HEK293 (cell line): ENCODE measurements around the gene CARD14.
A peak's percentile ranks its signal among the peaks of the same experiment; 100 is the strongest.

ENCODE experiments used
- BCL11A ChIP-seq: fragments of 450-650 bp; formaldehyde crosslinking; IDR thresholded peaks from 2 replicates; pipeline ENCODE4 v1.5.1; 2016; ENCODE audit warnings: low read depth, missing biosample characterization, missing genetic modification characterization
- GLIS2 ChIP-seq: fragments of 450-650 bp; formaldehyde crosslinking; IDR thresholded peaks from 2 replicates; pipeline ENCODE4 v1.5.1; 2016; ENCODE audit warnings: missing biosample characterization, missing genetic modification characterization
- YY2 ChIP-seq: fragments of 450-650 bp; formaldehyde crosslinking; IDR thresholded peaks from 2 replicates; pipeline ENCODE4 v1.5.1; 2016; ENCODE audit warnings: missing biosample characterization, missing genetic modification characterization
- ZBTB7A ChIP-seq: fragments of 450-650 bp; formaldehyde crosslinking; IDR thresholded peaks from 2 replicates; pipeline ENCODE4 v1.5.1; 2016; ENCODE audit warnings: low read depth, missing biosample characterization, missing genetic modification characterization
- ZFHX2 ChIP-seq: fragments of 450-650 bp; formaldehyde crosslinking; conservative IDR thresholded peaks from 2 replicates; pipeline ENCODE4 v1.5.1; 2016; ENCODE audit warnings: missing biosample characterization, missing genetic modification characterization
- ZNF121 ChIP-seq: fragments of 450-650 bp; formaldehyde crosslinking; IDR thresholded peaks from 2 replicates; pipeline ENCODE4 v1.5.1; 2016; ENCODE audit warnings: missing biosample characterization, missing genetic modification characterization
- ZNF146 ChIP-seq: fragments of 450-650 bp; formaldehyde crosslinking; IDR thresholded peaks from 2 replicates; pipeline ENCODE4 v1.5.1; 2016; ENCODE audit warnings: missing biosample characterization, missing genetic modification characterization
- ZNF16 ChIP-seq: fragments of 450-650 bp; formaldehyde crosslinking; IDR thresholded peaks from 2 replicates; pipeline ENCODE4 v1.5.1; 2016; ENCODE audit warnings: low read depth, missing biosample characterization, missing genetic modification characterization
- ZNF335 ChIP-seq: fragments of 450-650 bp; formaldehyde crosslinking; conservative IDR thresholded peaks from 2 replicates; pipeline ENCODE4 v1.5.1; 2016; ENCODE audit warnings: missing biosample characterization, missing genetic modification characterization
- ZNF341 ChIP-seq: fragments of 450-650 bp; formaldehyde crosslinking; IDR thresholded peaks from 2 replicates; pipeline ENCODE4; 2016; ENCODE audit warnings: low read depth, missing biosample characterization, missing genetic modification characterization
- ZNF391 ChIP-seq: fragments of 450-650 bp; formaldehyde crosslinking; IDR thresholded peaks from 2 replicates; pipeline ENCODE4 v1.5.1; 2016; ENCODE audit warnings: low read depth, missing biosample characterization, missing genetic modification characterization, borderline replicate concordance
- ZNF529 ChIP-seq: fragments of 450-650 bp; formaldehyde crosslinking; IDR thresholded peaks from 2 replicates; pipeline ENCODE4 v1.5.1; 2017; ENCODE audit warnings: missing genetic modification characterization, missing biosample characterization; ENCODE audit not compliant: insufficient replicate concordance
- ZNF660 ChIP-seq: fragments of 450-650 bp; IDR thresholded peaks from 2 replicates; pipeline ENCODE4 v1.5.1; 2018; ENCODE audit warnings: missing biosample characterization, mild to moderate bottlenecking, missing genetic modification characterization
- TF ChIP-seq, protein P1 (sequence below): fragments of 450-650 bp; formaldehyde crosslinking; IDR thresholded peaks from 2 replicates; pipeline ENCODE4 v1.5.1; 2016; ENCODE audit warnings: missing biosample characterization, missing genetic modification characterization
- TF ChIP-seq, protein P2 (sequence below): fragments of 450-650 bp; formaldehyde crosslinking; conservative IDR thresholded peaks from 2 replicates; pipeline ENCODE4 v1.5.1; 2016; ENCODE audit warnings: low read depth, missing biosample characterization, missing genetic modification characterization
- TF ChIP-seq, protein P3 (sequence below): fragments of 450-650 bp; formaldehyde crosslinking; IDR thresholded peaks from 2 replicates; pipeline ENCODE4 v1.5.1; 2016; ENCODE audit warnings: missing biosample characterization, missing genetic modification characterization
- TF ChIP-seq, protein P4 (sequence below): fragments of 450-650 bp; formaldehyde crosslinking; IDR thresholded peaks from 2 replicates; pipeline ENCODE4 v1.5.1; 2016; ENCODE audit warnings: missing biosample characterization, missing genetic modification characterization

Gene CARD14

GRCh38 chr17:80146121-80147034 is 23.5 kb upstream of the CARD14 start (continued):
- TF ChIP-seq, protein P1, sequence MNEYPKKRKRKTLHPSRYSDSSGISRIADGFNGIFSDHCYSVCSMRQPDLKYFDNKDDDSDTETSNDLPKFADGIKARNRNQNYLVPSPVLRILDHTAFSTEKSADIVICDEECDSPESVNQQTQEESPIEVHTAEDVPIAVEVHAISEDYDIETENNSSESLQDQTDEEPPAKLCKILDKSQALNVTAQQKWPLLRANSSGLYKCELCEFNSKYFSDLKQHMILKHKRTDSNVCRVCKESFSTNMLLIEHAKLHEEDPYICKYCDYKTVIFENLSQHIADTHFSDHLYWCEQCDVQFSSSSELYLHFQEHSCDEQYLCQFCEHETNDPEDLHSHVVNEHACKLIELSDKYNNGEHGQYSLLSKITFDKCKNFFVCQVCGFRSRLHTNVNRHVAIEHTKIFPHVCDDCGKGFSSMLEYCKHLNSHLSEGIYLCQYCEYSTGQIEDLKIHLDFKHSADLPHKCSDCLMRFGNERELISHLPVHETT (tag by site-specific recombination), result no peak
- TF ChIP-seq GLIS2 (peak; percentile 69), BCL11A (no peak), ZNF146 (tag by site-specific recombination) (no peak), ZNF341 (peak; percentile 89), ZNF335 (tag by site-specific recombination) (peak; percentile 46; the same call in 1 of the 2 replicates), ZBTB7A (tag by site-specific recombination) (peak; percentile 26; the same call in 1 of the 2 replicates), ZNF16 (tag by site-specific recombination) (no peak), YY2 (tag by site-specific recombination) (peak; percentile 70; the same call in 1 of the 2 replicates), ZFHX2 (tag by site-specific recombination) (peak; percentile 78), ZNF529 (tag by site-specific recombination) (no peak), ZNF121 (tag by site-specific recombination) (no peak), ZNF660 (tag by site-specific recombination) (no peak), ZNF391 (tag by site-specific recombination) (0 out of 2 replicates have a peak, but pooled peaks have one; percentile 16)
- TF ChIP-seq, protein P2, sequence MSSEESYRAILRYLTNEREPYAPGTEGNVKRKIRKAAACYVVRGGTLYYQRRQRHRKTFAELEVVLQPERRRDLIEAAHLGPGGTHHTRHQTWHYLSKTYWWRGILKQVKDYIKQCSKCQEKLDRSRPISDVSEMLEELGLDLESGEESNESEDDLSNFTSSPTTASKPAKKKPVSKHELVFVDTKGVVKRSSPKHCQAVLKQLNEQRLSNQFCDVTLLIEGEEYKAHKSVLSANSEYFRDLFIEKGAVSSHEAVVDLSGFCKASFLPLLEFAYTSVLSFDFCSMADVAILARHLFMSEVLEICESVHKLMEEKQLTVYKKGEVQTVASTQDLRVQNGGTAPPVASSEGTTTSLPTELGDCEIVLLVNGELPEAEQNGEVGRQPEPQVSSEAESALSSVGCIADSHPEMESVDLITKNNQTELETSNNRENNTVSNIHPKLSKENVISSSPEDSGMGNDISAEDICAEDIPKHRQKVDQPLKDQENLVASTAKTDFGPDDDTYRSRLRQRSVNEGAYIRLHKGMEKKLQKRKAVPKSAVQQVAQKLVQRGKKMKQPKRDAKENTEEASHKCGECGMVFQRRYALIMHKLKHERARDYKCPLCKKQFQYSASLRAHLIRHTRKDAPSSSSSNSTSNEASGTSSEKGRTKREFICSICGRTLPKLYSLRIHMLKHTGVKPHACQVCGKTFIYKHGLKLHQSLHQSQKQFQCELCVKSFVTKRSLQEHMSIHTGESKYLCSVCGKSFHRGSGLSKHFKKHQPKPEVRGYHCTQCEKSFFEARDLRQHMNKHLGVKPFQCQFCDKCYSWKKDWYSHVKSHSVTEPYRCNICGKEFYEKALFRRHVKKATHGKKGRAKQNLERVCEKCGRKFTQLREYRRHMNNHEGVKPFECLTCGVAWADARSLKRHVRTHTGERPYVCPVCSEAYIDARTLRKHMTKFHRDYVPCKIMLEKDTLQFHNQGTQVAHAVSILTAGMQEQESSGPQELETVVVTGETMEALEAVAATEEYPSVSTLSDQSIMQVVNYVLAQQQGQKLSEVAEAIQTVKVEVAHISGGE (tag by site-specific recombination), result 0 out of 2 replicates have a peak, but pooled peaks have one; percentile 3
- TF ChIP-seq, protein P3, sequence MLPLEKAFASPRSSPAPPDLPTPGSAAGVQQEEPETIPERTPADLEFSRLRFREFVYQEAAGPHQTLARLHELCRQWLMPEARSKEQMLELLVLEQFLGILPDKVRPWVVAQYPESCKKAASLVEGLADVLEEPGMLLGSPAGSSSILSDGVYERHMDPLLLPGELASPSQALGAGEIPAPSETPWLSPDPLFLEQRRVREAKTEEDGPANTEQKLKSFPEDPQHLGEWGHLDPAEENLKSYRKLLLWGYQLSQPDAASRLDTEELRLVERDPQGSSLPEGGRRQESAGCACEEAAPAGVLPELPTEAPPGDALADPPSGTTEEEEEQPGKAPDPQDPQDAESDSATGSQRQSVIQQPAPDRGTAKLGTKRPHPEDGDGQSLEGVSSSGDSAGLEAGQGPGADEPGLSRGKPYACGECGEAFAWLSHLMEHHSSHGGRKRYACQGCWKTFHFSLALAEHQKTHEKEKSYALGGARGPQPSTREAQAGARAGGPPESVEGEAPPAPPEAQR (tag by site-specific recombination), result no peak
- TF ChIP-seq, protein P4, sequence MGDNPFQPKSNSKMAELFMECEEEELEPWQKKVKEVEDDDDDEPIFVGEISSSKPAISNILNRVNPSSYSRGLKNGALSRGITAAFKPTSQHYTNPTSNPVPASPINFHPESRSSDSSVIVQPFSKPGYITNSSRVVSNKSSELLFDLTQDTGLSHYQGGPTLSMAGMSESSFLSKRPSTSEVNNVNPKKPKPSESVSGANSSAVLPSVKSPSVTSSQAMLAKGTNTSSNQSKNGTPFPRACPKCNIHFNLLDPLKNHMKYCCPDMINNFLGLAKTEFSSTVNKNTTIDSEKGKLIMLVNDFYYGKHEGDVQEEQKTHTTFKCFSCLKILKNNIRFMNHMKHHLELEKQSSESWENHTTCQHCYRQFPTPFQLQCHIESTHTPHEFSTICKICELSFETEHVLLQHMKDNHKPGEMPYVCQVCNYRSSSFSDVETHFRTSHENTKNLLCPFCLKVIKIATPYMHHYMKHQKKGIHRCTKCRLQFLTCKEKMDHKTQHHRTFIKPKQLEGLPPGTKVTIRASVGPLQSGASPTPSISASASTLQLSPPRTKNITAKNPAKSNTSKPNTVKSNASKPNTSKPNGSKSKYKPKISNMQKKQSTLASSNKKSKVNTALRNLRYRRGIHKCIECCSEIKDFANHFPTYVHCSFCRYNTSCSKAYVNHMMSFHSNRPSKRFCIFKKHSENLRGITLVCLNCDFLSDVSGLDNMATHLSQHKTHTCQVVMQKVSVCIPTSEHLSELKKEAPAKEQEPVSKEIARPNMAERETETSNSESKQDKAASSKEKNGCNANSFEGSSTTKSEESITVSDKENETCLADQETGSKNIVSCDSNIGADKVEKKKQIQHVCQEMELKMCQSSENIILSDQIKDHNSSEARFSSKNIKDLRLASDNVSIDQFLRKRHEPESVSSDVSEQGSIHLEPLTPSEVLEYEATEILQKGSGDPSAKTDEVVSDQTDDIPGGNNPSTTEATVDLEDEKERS, result no peak
